Activated CD4-positive, CD25-positive, alpha-beta regulatory T cell treated with anti-CD3 and anti-CD28 coated beads, Interleukin-2, amount 50 U/mL, for 16 hours (primary cell): Measurements from ENCODE around the gene RIMBP2.

Experiments
- DNase-seq: peaks from one replicate; pipeline ENCODE4 v3.0.0-alpha.2; 2020; ENCODE audit warnings: low read depth, low spot score

RIMBP2 gene

DNA sequence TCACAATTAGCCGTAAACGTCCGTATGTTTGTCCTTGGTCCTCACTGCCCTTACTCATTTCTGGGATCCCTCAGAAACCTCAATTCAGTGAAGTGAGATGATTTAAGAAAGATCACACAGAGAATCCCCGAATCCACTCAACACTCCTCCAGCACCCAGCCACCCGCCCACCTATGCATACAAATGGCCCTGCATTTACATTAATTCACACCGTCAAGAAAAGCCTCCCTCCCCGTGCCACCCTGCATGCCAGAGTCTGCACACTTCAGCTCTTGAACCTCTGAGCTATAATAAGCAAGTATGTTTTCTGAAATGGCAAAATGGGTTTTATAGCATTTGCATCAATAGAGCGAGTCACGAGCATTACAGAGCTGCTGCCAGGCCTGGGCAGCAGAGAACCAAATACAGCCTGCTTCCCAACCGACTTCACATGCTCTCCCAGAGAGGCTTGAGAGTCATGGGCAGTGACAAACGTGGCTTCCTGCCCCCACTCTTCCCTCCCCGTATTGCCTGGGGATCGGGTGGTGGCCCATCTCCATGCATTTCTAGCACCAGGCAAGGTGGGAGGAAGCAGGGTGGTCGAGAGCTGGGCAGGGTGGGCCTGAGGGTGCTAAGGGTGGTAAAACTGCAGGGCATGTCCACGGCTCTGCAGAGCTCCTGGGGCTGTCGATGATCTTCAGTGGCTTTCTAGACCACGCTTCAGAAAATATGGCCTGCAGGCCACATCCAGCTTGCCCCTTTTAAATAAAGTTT lies 177.6 kb downstream of the RIMBP2 start:
- no peak for DNase-seq

GRCh38 chr12:130537655-130538054 lies 178.4 kb downstream of the RIMBP2 start:
- no peak for DNase-seq

GRCh38 chr12:130537051-130537450 lies 179.0 kb downstream of the RIMBP2 start:
- no peak for DNase-seq

GRCh38 chr12:130530429-130530828 lies 185.7 kb downstream of the RIMBP2 start:
- no peak for DNase-seq

DNA sequence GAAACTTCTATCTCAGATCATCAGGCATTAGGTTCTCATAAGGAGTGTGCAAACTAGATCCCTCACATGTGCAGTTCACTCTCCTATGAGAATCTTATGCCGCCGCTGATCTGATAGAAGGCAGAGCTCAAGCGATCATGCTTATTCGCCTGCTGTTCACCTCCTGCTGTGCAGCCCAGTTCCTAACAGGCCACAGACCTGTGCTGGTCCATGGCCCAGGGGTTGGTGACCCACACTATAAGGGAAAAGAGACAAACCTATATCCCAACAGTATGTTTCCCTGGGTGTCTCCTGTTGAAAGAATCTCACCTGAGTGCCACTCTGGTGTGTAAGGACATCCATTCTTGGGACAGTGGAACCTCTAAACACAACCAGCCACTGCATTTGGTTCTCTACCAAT lies 186.3 kb downstream of the RIMBP2 start:
- no peak for DNase-seq

- no peak for DNase-seq
These were observed 188.9 kb downstream of the RIMBP2 start for GRCh38 chr12:130527239-130527638.

DNA sequence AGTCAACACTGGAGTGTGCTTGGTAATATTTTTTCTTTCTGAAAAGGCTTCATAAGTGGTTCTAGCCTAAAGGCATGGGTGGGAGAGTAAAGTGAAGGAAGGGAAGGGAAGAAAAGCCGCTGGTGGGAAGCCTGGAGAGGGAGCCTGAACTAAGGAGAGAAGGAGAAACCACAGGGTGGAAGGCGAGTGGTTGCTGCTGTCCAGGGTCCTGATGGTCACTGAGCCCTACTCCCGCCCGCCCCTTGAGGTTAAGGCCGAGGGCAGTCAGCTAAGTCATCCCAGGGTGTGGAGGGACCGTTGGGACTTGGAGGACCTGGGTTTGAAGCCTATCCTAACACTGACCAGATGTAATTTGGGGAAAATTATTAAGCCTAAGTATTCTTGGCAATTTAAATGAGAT lies 189.3 kb downstream of the RIMBP2 start:
- DNase-seq: no peak

DNA sequence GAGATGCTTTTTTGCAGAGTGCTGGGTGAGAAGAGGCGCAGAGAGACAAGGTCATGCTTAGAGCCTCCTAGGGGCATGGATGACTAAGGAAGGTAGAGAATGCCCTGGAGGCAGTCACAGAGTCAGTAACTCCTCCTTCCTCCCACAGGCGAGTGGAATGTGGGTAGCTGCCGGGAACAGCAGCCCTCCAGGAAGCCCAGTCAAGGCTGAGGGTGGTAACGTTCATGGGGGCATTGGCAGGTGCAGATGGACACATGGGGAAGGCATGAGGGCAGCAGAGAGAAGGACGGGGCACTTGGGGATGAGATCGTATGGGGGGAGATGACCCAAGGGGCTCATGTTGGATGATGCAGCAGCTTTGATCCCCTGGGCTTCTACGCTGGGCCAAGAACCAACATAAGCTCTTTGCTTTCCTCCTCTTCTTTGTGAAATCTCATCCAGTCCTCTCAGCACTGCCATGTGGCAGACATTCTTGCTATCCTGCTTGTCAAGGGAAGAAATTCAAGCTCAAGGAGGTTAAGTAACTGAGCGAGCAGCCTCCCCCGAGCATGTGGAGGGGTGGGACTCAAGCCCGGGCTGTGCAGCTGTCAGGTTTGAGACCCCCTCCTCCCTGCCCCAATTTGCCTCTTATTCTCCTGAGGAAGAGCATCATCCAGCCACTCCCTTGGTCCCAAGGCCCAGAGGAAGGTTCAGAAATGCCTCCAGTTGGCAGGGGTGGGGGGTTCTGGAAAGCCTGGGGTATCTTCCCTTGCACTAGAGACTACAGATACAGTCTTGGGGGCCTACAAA lies 190.5 kb downstream of the RIMBP2 start:
- DNase-seq: no peak

DNA sequence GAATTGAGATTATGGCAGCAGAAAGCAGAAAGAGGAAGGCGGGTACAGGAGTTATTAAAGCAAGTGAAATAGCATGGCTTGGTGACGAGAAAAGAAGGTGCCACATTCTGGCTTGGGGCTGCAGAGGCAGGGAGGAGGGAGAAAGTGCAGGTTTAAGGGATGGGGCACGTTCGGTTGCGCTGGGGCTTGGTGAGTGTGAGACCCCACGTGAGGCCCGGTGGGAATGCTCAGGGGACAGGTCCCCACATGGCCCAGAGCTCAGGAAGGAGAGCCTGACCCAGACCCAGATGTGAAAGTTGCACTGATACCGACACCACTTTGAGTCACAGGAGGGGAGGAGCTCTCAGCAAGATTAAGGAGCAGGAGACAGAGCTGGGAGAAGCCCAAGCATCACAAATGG lies 191.3 kb downstream of the RIMBP2 start:
- DNase-seq: no peak

DNA sequence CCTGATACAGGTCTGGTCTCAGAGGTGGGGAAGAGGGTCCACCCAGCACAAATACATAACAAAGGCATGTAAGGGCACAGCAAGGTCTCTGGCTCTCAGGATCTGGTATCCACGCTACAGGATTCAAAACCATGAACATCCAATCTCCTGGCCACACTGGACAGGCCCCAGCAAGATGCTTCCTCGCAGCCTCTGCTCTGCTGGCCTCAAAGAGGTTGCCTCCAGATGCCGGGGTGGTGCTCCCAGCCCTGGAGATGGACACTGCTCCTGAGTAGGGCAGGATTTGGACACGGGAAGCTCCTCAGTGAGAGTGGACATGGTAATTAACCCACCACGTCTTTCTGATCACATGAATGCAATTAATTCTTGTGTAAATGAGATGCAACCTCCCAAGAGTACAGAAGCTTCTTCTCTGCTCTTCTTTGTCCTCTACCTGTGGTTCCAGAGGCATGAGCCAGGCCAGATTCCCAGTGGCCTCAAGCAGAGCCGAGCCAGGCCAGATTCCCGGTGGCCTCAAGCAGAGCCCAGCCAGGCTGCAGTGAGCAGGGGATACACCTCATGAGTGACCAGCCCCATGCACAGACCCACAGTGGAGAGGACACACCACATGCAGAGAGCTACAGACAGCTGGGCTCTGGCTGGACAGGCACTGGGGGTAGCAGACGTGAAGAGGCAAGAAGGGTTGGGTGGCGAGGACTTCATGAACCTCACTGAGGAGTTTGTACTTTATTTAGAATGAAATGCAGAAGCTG lies 192.1 kb downstream of the RIMBP2 start:
- DNase-seq: no peak

DNA sequence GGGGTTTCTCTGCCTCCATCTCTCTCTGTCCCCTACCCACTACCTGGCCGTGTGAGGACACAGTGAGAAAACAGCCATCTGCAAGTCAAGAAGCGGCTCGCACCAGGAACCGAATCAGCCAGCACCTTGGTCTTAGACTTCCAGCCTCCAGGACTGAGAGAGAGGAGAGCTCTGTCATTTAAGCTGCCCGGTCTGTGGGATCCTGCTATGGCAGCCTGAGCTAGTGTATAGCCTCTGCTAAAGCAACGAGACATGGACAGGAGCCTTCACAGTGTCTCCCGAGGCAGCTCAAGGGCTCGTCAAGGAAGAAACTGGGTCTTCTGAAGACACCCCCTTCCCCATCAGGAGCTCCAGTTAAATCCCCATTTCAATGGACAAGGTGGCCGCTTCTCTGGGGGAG lies 192.9 kb downstream of the RIMBP2 start:
- no peak for DNase-seq

- DNase-seq: no peak
These were observed 193.8 kb downstream of the RIMBP2 start for GRCh38 chr12:130522244-130522834.

- DNase-seq: no peak
These were observed 194.5 kb downstream of the RIMBP2 start for GRCh38 chr12:130521375-130522124.

GRCh38 chr12:130520784-130521183 lies 195.3 kb downstream of the RIMBP2 start:
- no peak for DNase-seq

DNA sequence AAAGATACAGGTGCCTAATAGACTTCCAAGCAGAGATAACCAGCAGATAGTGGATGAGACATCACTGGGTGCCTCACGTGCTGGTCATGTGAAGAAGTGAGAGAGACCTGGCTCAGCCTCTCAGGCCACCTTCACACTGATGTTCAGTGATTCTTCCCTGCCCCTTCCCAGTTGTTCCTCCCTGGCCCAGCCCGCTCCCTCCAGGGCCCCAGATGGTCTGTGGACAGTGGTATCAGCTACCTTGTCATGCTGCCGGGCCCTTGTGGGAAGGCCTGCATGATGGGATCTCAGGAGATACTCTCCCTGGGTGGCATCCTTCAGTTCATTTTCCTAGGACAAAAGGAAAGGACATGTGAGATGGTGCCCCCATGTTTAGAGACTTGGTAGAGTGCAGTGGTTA lies 198.5 kb downstream of the RIMBP2 start:
- no peak for DNase-seq

- no peak for DNase-seq
These were observed 201.9 kb downstream of the RIMBP2 start for GRCh38 chr12:130514149-130514551.

- no peak for DNase-seq
These were observed 202.5 kb downstream of the RIMBP2 start for GRCh38 chr12:130513556-130513955.

- no peak for DNase-seq
These were observed 204.8 kb downstream of the RIMBP2 start for GRCh38 chr12:130511285-130511684.

DNA sequence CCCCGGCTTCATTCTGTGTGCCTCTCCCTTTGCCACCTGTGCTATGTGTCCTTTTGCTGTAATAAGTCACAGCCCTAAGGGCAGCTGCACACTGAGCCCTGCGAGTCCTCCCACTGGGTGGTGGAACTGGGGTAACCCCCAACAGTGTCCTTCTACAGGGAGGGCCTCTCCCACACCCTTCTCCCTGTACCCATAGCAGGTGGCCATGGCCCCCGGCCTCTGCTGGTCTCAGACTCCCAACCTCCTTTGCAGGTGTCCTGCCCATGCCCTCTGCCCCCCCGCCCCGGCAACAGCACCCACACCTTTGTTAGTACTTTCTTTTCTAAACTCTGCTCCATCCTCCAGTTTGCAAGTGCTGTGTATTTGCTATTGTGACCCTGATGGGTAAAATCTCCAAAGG lies 206.6 kb downstream of the RIMBP2 start:
- DNase-seq: no peak

DNA sequence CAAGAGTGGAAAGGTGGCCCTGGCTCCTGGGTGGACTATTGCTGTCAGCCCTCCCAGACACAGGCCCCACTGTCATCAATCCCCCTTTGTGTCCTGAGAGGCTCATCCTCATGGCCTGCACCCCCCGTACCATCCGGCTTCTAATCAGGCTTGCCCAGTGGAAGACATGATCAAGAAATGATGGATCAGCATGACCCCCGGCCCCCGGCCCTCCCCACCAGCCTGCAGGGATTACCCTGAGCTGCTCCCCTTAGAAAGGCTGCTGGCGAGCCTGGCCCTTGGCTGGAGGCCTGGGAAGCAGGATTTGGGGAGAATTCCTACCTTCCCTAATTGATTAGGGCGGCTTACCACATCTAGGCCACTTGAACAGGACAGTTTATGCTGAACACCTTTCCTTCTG lies 207.3 kb downstream of the RIMBP2 start:
- DNase-seq: no peak

- DNase-seq: no peak
These were observed 207.8 kb downstream of the RIMBP2 start for GRCh38 chr12:130508318-130508717.
